Measurements from ENCODE around the gene YY1. TPM values are rescaled to one million over a fixed set of nuclear protein-coding genes. Genes with fewer than 3 reads are reported as not detected.

YY1 gene
- total RNA-seq (2014; rRNA removed; shearing (Covaris generic)) (79.5 and 88.2 TPM in 2 replicates), polyA plus RNA-seq (2016; fragmentation: Nextera tagmentation; extraction: Ambion mirVana) (126 and 128 TPM in 2 replicates)
- long read RNA-seq, full-length matches to known transcripts: 20 of 40 reads
- long read RNA-seq, partial matches to known transcripts: 10 of 40 reads
- long read RNA-seq, other reads (novel, unspliced or antisense): 10 of 40 reads

GRCh38 chr14:100238419-100239210, at the start of gene YY1:
TSS of gene YY1 (plus strand) at chr14:100239144. CDS start at chr14:100239245, 101 bp downstream.
- Mint-ChIP-seq H3K9me3 (peaks cover 3% of the 10 kb centered on the region; the same call in 2 of the 3 replicates), H3K27me3 (ENCODE audit: insufficient read depth, low read depth, poor library complexity) (peaks cover 8% of the 10 kb centered on the region), H3K36me3 (ENCODE audit: low read depth) (peaks cover 37% of the 10 kb centered on the region), H3K4me3 (peak within 1 kb of the TSS; percentile 93), H3K4me1 (peaks cover 47% of the 10 kb centered on the region), H3K27ac (peak within 1 kb of the TSS; percentile 98)
- peaks cover 64% of the 10 kb centered on the region for H4K20me1 ChIP-seq (replicated peaks; ENCODE audit: insufficient read depth)
- peaks cover 16% of the 10 kb centered on the region; the same call in 1 of the 2 replicates for H3F3A ChIP-seq (replicated peaks; ENCODE audit: low read depth)
- no peaks in the 10 kb centered on the region for H3K27me3 ChIP-seq (ENCODE audit: insufficient read depth)
- peak; percentile 79 for TF ChIP-seq CREB1 (CRISPR knock-in tag; IDR thresholded peaks at IDR 0.05; ENCODE audit: low read depth)
- no peak for TF ChIP-seq ZNF114 (CRISPR knock-in tag; IDR thresholded peaks at IDR 0.05)
- TF ChIP-seq POLR2AphosphoS5 (IDR thresholded peaks at IDR 0.05; ENCODE audit: low read depth): peak; percentile 84
- DNase-seq (ENCODE audit: low spot score) (peak; percentile 99), ATAC-seq (peak; percentile 89)
- peak within 1 kb of the TSS; percentile 97 for H3K27ac ChIP-seq (ENCODE audit: low read depth)
- peaks cover 34% of the 10 kb centered on the region for H3K4me1 ChIP-seq (ENCODE audit: insufficient read depth)
- H3K36me3 ChIP-seq (ENCODE audit: insufficient read depth): 0 out of 2 replicates have a peak, but pooled peaks cover 5% of the 10 kb centered on the region
- no peak within 1 kb of the TSS for H2AFZ ChIP-seq
- H3K9me2 ChIP-seq (ENCODE audit: insufficient read depth): no peaks in the 10 kb centered on the region
- peak within 1 kb of the TSS; percentile 86 for H3K4me2 ChIP-seq
- H3K4me3 ChIP-seq: peak within 1 kb of the TSS; percentile 95
- H3K79me2 ChIP-seq (replicated peaks; ENCODE audit: insufficient read depth): peaks cover 82% of the 10 kb centered on the region

- no peaks in the 10 kb centered on the region for H3K79me2 ChIP-seq (replicated peaks; ENCODE audit: insufficient read depth)
- no peak overlapping the region for H3K27ac ChIP-seq (ENCODE audit: low read depth)
- H3F3A ChIP-seq (replicated peaks; ENCODE audit: low read depth): peaks cover 8% of the 10 kb centered on the region; the same call in 1 of the 2 replicates
- no peak overlapping the region for H3K4me2 ChIP-seq
- ATAC-seq (no peak), DNase-seq (ENCODE audit: low spot score) (peak; percentile 71)
- Mint-ChIP-seq H3K36me3 (ENCODE audit: low read depth) (no peaks in the 10 kb centered on the region), H3K27me3 (ENCODE audit: insufficient read depth, low read depth, poor library complexity) (peaks cover 16% of the 10 kb centered on the region), H3K4me3 (no peak overlapping the region), H3K9me3 (peaks cover 6% of the 10 kb centered on the region; the same call in 1 of the 3 replicates), H3K27ac (no peak overlapping the region), H3K4me1 (peaks cover 13% of the 10 kb centered on the region)
- no peak overlapping the region for H2AFZ ChIP-seq
- no peaks in the 10 kb centered on the region for H3K27me3 ChIP-seq (ENCODE audit: insufficient read depth)
- peaks cover 10% of the 10 kb centered on the region for H3K4me1 ChIP-seq (ENCODE audit: insufficient read depth)
- TF ChIP-seq EZH2phosphoT487 (IDR thresholded peaks at IDR 0.05; ENCODE audit: unreplicated experiment): no peak
- no peak for TF ChIP-seq REST (IDR thresholded peaks at IDR 0.05; ENCODE audit: unreplicated experiment)
- TF ChIP-seq EZH2 (IDR thresholded peaks at IDR 0.05; ENCODE audit: low read depth, unreplicated experiment): no peak
- no peak for TF ChIP-seq CREB1 (CRISPR knock-in tag; IDR thresholded peaks at IDR 0.05; ENCODE audit: low read depth)
- no peak for TF ChIP-seq ZNF114 (CRISPR knock-in tag; IDR thresholded peaks at IDR 0.05)
- no peak for TF ChIP-seq NANOG (IDR thresholded peaks at IDR 0.05; ENCODE audit: borderline replicate concordance)
- no peaks in the 10 kb centered on the region for H3K9me2 ChIP-seq (ENCODE audit: insufficient read depth)
- no peaks in the 10 kb centered on the region; the same call in 1 of the 2 replicates for H4K20me1 ChIP-seq (replicated peaks; ENCODE audit: insufficient read depth)
- no peak overlapping the region for H3K4me3 ChIP-seq
- no peaks in the 10 kb centered on the region for H3K36me3 ChIP-seq (ENCODE audit: insufficient read depth)
Measured at GRCh38 chr14:100190126-100190525, 48.8 kb upstream of the YY1 start.
